HEK293T (cell line): ENCODE data around the gene SUMF2.

Experiments
- BHLHE40 ChIP-seq: fragments of 450-650 bp; IDR thresholded peaks from 2 replicates; pipeline ENCODE4 v1.6.1; 2016; ENCODE audit warnings: mild to moderate bottlenecking, moderate library complexity, borderline replicate concordance
- ELF4 ChIP-seq: fragments of 450-650 bp; IDR thresholded peaks from 2 replicates; pipeline ENCODE4 v1.6.1; 2017; ENCODE audit warnings: antibody characterized with exemption
- FOXA1 ChIP-seq: fragments of 450-650 bp; IDR thresholded peaks from 2 replicates; pipeline ENCODE4 v1.6.1; 2016; ENCODE audit warnings: mild to moderate bottlenecking
- FOXK2 ChIP-seq: fragments of 450-650 bp; IDR thresholded peaks from 2 replicates; pipeline ENCODE4 v1.6.1; 2016; ENCODE audit warnings: mild to moderate bottlenecking
- FOXM1 ChIP-seq: fragments of 450-650 bp; IDR thresholded peaks from 2 replicates; pipeline ENCODE4 v1.6.1; 2017; ENCODE audit warnings: mild to moderate bottlenecking, borderline replicate concordance
- NFRKB ChIP-seq: fragments of 450-650 bp; IDR thresholded peaks from 2 replicates; pipeline ENCODE4 v1.6.1; 2016; ENCODE audit warnings: mild to moderate bottlenecking, moderate library complexity
- SP1 ChIP-seq: fragments of 450-650 bp; IDR thresholded peaks from 2 replicates; pipeline ENCODE4 v1.6.1; 2017
- SUZ12 ChIP-seq: fragments of 450-650 bp; IDR thresholded peaks from 2 replicates; pipeline ENCODE4 v1.6.1; 2016; ENCODE audit warnings: mild to moderate bottlenecking
- TARDBP ChIP-seq: fragments of 450-650 bp; IDR thresholded peaks from 2 replicates; pipeline ENCODE4 v1.6.1; 2016
- ZNF384 ChIP-seq: fragments of 450-650 bp; IDR thresholded peaks from 2 replicates; pipeline ENCODE4 v1.6.1; 2016

DNA sequence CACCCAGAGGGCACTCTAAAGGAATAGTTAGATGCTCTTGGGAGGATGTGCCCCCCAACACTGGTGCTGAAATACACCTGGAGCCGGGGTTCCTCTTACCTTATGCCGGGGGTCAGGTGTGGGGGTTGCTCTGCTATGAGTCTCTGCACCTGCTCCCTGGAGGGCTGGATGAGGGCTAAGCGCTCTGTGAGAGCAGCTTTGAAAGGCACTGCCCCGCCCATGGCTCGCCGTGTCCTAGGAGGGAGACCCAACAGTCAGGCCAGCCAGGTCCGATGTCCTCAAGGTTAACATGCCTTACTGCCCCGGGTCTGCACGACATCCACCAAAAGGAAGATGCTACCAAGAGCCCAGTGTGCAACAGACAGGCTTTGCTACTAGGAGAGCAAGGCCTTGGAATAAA, 44.6 kb upstream of the SUMF2 start:
- no peak for TF ChIP-seq TARDBP
- TF ChIP-seq SP1 = no peak
- TF ChIP-seq FOXA1 = no peak
- no peak for TF ChIP-seq FOXM1
- TF ChIP-seq BHLHE40 = no peak
- TF ChIP-seq ZNF384 = no peak
- no peak for TF ChIP-seq SUZ12
- TF ChIP-seq FOXK2 = no peak
- no peak for TF ChIP-seq NFRKB
- no peak for TF ChIP-seq ELF4
